ENCODE measurements around the gene MC4R. TPM values are rescaled to one million over a fixed set of nuclear protein-coding genes. Genes with fewer than 3 reads are reported as not detected.

Gene MC4R
- total and polyA plus RNA-seq, 2 experiments from 2014 or later: 0.14 to 0.32 TPM

- Histone ChIP-seq H3K9ac (no peak overlapping the region), H3K9me2 (ENCODE audit: insufficient read depth) (no peaks in the 10 kb centered on the region), H3K36me3 (ENCODE audit: low read depth) (no peaks in the 10 kb centered on the region), H3K27me3 (replicated peaks; ENCODE audit: insufficient read depth) (no peaks in the 10 kb centered on the region), H3K9me3 (ENCODE audit: low read depth) (no peaks in the 10 kb centered on the region), H3K4me3 (no peak overlapping the region), H3K27ac (no peak overlapping the region), H2AFZ (no peak overlapping the region), H3K4me1 (ENCODE audit: insufficient read depth) (peaks cover 6% of the 10 kb centered on the region; the same call in 1 of the 2 replicates), H3K4me2 (ENCODE audit: unreplicated experiment) (no peak overlapping the region), H3F3A (ENCODE audit: insufficient read depth) (no peaks in the 10 kb centered on the region), H4K20me1 (ENCODE audit: insufficient read depth) (no peaks in the 10 kb centered on the region), H3K79me2 (ENCODE audit: insufficient read depth) (no peaks in the 10 kb centered on the region)
- in situ Hi-C loops (cut with MboI): no loop called here
- DNase-seq: no peak
- TF ChIP-seq EZH2phosphoT487 (IDR thresholded peaks at IDR 0.05; ENCODE audit: insufficient read depth, low read depth): no peak
- no peak for TF ChIP-seq EZH2 (IDR thresholded peaks at IDR 0.05; ENCODE audit: insufficient read depth, poor library complexity, severe bottlenecking)
- 78 to 85% methylated on average over 2 of the region's 2 CpGs for WGBS, 2 experiments (ENCODE audit: low coverage in 1 of 2, low lambda C conversion rate in 2 of 2, missing lambda C conversion rate in 2 of 2)
These were observed 11.3 kb upstream of the MC4R start for GRCh38 chr18:60383893-60384292.

- H3F3A ChIP-seq (ENCODE audit: insufficient read depth): peaks cover 8% of the 10 kb centered on the region; the same call in 1 of the 2 replicates
- no peaks in the 10 kb centered on the region for H3K79me2 ChIP-seq (ENCODE audit: insufficient read depth)
- H3K4me1 ChIP-seq (ENCODE audit: insufficient read depth): peaks cover 3% of the 10 kb centered on the region; the same call in 1 of the 2 replicates
- H3K9ac ChIP-seq: no peak overlapping the region
- peak overlapping the region; percentile 50 for H2AFZ ChIP-seq
- H3K36me3 ChIP-seq (ENCODE audit: low read depth): no peaks in the 10 kb centered on the region
- H3K9me2 ChIP-seq (ENCODE audit: insufficient read depth): no peaks in the 10 kb centered on the region
- no peak for TF ChIP-seq EZH2 (IDR thresholded peaks at IDR 0.05; ENCODE audit: insufficient read depth, poor library complexity, severe bottlenecking)
- TF ChIP-seq EZH2phosphoT487 (IDR thresholded peaks at IDR 0.05; ENCODE audit: insufficient read depth, low read depth): no peak
- WGBS, 2 experiments (ENCODE audit: low coverage in 1 of 2, low lambda C conversion rate in 2 of 2, missing lambda C conversion rate in 2 of 2): 65 to 78% methylated on average over 2 of the region's 2 CpGs
- no peak overlapping the region for H3K27ac ChIP-seq
- in situ Hi-C loops (cut with MboI): no loop called here
- no peaks in the 10 kb centered on the region for H3K27me3 ChIP-seq (replicated peaks; ENCODE audit: insufficient read depth)
- no peaks in the 10 kb centered on the region for H4K20me1 ChIP-seq (ENCODE audit: insufficient read depth)
- H3K4me2 ChIP-seq (ENCODE audit: unreplicated experiment): no peak overlapping the region
- H3K4me3 ChIP-seq: no peak overlapping the region
- H3K9me3 ChIP-seq (ENCODE audit: low read depth): no peaks in the 10 kb centered on the region
- no peak for DNase-seq
These were observed 5.3 kb upstream of the MC4R start for GRCh38 chr18:60377778-60378469.

GRCh38 chr18:60372132-60372531, 443 bp downstream of the MC4R start:
- Histone ChIP-seq H3K9me2 (ENCODE audit: insufficient read depth) (no peaks in the 10 kb centered on the region), H3K4me1 (ENCODE audit: insufficient read depth) (peaks cover 12% of the 10 kb centered on the region), H2AFZ (peak overlapping the region; percentile 93), H3K9me3 (ENCODE audit: low read depth) (no peaks in the 10 kb centered on the region), H3K27me3 (replicated peaks; ENCODE audit: insufficient read depth) (no peaks in the 10 kb centered on the region), H3K9ac (peak overlapping the region; percentile 61), H3K4me3 (peak overlapping the region; percentile 74), H4K20me1 (ENCODE audit: insufficient read depth) (no peaks in the 10 kb centered on the region), H3K79me2 (ENCODE audit: insufficient read depth) (no peaks in the 10 kb centered on the region), H3K27ac (no peak overlapping the region), H3K36me3 (ENCODE audit: low read depth) (no peaks in the 10 kb centered on the region), H3K4me2 (ENCODE audit: unreplicated experiment) (peak overlapping the region; percentile 91), H3F3A (ENCODE audit: insufficient read depth) (peaks cover 19% of the 10 kb centered on the region)
- peak; percentile 22 for DNase-seq
- in situ Hi-C loops (cut with MboI): no loop called here
- TF ChIP-seq EZH2 (IDR thresholded peaks at IDR 0.05; ENCODE audit: insufficient read depth, poor library complexity, severe bottlenecking) (no peak), EZH2phosphoT487 (IDR thresholded peaks at IDR 0.05; ENCODE audit: insufficient read depth, low read depth) (no peak)
- WGBS, 2 experiments (ENCODE audit: low coverage in 1 of 2, low lambda C conversion rate in 2 of 2, missing lambda C conversion rate in 2 of 2): 5 to 6% methylated on average over 4 of the region's 4 CpGs

GRCh38 chr18:60358516-60358915, 14.1 kb downstream of the MC4R start:
- no peak for TF ChIP-seq EZH2phosphoT487 (IDR thresholded peaks at IDR 0.05; ENCODE audit: insufficient read depth, low read depth)
- no peak for TF ChIP-seq EZH2 (IDR thresholded peaks at IDR 0.05; ENCODE audit: insufficient read depth, poor library complexity, severe bottlenecking)
- H3K4me3 ChIP-seq: peak overlapping the region; percentile 25; the same call in 1 of the 2 replicates
- H4K20me1 ChIP-seq (ENCODE audit: insufficient read depth): no peaks in the 10 kb centered on the region
- H3K9ac ChIP-seq: no peak overlapping the region
- peaks cover 13% of the 10 kb centered on the region for H3K4me1 ChIP-seq (ENCODE audit: insufficient read depth)
- in situ Hi-C loops (cut with MboI): no loop called here
- H3K4me2 ChIP-seq (ENCODE audit: unreplicated experiment): peak overlapping the region; percentile 45
- no peaks in the 10 kb centered on the region for H3K27me3 ChIP-seq (replicated peaks; ENCODE audit: insufficient read depth)
- WGBS, 2 experiments (ENCODE audit: low coverage in 1 of 2, low lambda C conversion rate in 2 of 2, missing lambda C conversion rate in 2 of 2): 75 to 80% methylated on average over 1 of the region's 1 CpG
- no peaks in the 10 kb centered on the region; the same call in 1 of the 2 replicates for H3F3A ChIP-seq (ENCODE audit: insufficient read depth)
- H3K36me3 ChIP-seq (ENCODE audit: low read depth): no peaks in the 10 kb centered on the region
- no peaks in the 10 kb centered on the region for H3K9me2 ChIP-seq (ENCODE audit: insufficient read depth)
- no peaks in the 10 kb centered on the region for H3K79me2 ChIP-seq (ENCODE audit: insufficient read depth)
- no peak overlapping the region for H3K27ac ChIP-seq
- H2AFZ ChIP-seq: no peak overlapping the region; the same call in 1 of the 2 replicates
- H3K9me3 ChIP-seq (ENCODE audit: low read depth): no peaks in the 10 kb centered on the region
- peak; percentile 40 for DNase-seq

Data from GM23248 (cell line).